Thyroid gland (tissue), 4 donors: ENCODE results near the gene MCCD1.

ENCODE experiments used
- CTCF ChIP-seq, 6 experiments: fragments of 200-600 bp in 3 of 6; fragments of 450-650 bp in 3 of 6; sonication (generic) in 3 of 6; IDR thresholded peaks; one replicate each; pipeline ENCODE4 v1.5.1; 2016 to 2019; ENCODE audit warnings: antibody characterized with exemption in 6 of 6, mild to moderate bottlenecking in 2 of 6, inconsistent platforms in 1 of 6, moderate library complexity in 1 of 6
- POLR2A ChIP-seq, 2 donors: fragments of 450-650 bp; IDR thresholded peaks; one replicate each; pipeline ENCODE4 v1.6.1; 2017; ENCODE audit warnings: antibody characterized with exemption in 2 of 2, mild to moderate bottlenecking in 2 of 2, moderate library complexity in 1 of 2

- no peak for TF ChIP-seq CTCF (IDR thresholded peaks at IDR 0.05)
- no peak for TF ChIP-seq POLR2A (IDR thresholded peaks at IDR 0.05)
These were observed 48.3 kb downstream of the MCCD1 start for GRCh38 chr6:31576897-31577578.
